Dendritic cell treated with granulocyte-macrophage colony-stimulating factor and Interleukin-4, amounts not matched to agents 40 ng/mL and 50 ng/mL, for 4 days (primary cell): ENCODE data around the gene ARHGAP25.
A peak's percentile ranks its signal among the peaks of the same experiment; 100 is the strongest.

Source experiments
- H3K27ac Mint-ChIP-seq: one replicate; pipeline ENCODE4 v1.8.0; 2022; ENCODE audit warnings: mild to moderate bottlenecking, mixed read lengths
- H3K27me3 Mint-ChIP-seq: one replicate; pipeline ENCODE4 v1.8.0; 2022; ENCODE audit warnings: mild to moderate bottlenecking, mixed read lengths
- H3K36me3 Mint-ChIP-seq: one replicate; pipeline ENCODE4 v1.8.0; 2022; ENCODE audit warnings: low read depth, mixed read lengths
- H3K4me1 Mint-ChIP-seq: one replicate; pipeline ENCODE4 v1.8.0; 2022; ENCODE audit warnings: low read depth, mixed read lengths
- H3K4me3 Mint-ChIP-seq: one replicate; pipeline ENCODE4 v1.8.0; 2022; ENCODE audit warnings: mild to moderate bottlenecking, moderate library complexity, mixed read lengths
- H3K9me3 Mint-ChIP-seq: one replicate; pipeline ENCODE4 v1.8.0; 2022; ENCODE audit warnings: mixed read lengths
- intact Hi-C: fragments of 100-400 bp; cut with micrococcal nuclease; formaldehyde crosslinking; loops from one replicate; pipeline ENCODE4 v1.15.0; 2022

Gene ARHGAP25

DNA sequence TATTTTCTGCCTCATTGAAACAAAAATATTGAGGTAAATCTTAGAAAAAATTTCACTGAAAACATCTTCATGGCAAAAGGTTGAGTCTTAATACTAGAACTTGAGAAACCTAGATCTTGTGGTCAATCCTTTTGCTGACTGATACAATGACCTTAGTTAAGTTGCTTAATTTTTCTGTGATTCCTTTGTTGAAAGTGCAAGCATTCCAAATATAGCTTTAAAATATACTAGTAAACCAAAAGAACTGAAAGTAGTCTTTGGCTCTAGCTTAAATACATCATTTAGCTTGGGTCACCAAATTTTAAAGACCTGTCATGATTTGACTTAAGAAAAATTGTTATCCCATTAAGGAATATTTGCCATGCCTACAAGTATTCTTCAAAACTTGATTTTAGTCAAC is 119.9 kb downstream of the ARHGAP25 start:
- no peaks in the 10 kb centered on the region for H3K27me3 Mint-ChIP-seq
- peaks cover 70% of the 10 kb centered on the region for H3K4me1 Mint-ChIP-seq
- no peaks in the 10 kb centered on the region for H3K9me3 Mint-ChIP-seq
- intact Hi-C loops: no loop called here
- H3K27ac Mint-ChIP-seq: peak overlapping the region; percentile 61
- no peaks in the 10 kb centered on the region for H3K36me3 Mint-ChIP-seq
- H3K4me3 Mint-ChIP-seq: no peak overlapping the region

GRCh38 chr2:68855550-68855949 is 120.9 kb downstream of the ARHGAP25 start:
- Mint-ChIP-seq H3K4me3 (no peak overlapping the region), H3K36me3 (no peaks in the 10 kb centered on the region), H3K4me1 (peaks cover 71% of the 10 kb centered on the region), H3K27ac (peak overlapping the region; percentile 61), H3K9me3 (no peaks in the 10 kb centered on the region), H3K27me3 (no peaks in the 10 kb centered on the region)
- intact Hi-C loops: loop anchor here (5.0 kb wide), 1 partner anchor 52 kb away; no protein-coding TSS in a partner anchor

DNA sequence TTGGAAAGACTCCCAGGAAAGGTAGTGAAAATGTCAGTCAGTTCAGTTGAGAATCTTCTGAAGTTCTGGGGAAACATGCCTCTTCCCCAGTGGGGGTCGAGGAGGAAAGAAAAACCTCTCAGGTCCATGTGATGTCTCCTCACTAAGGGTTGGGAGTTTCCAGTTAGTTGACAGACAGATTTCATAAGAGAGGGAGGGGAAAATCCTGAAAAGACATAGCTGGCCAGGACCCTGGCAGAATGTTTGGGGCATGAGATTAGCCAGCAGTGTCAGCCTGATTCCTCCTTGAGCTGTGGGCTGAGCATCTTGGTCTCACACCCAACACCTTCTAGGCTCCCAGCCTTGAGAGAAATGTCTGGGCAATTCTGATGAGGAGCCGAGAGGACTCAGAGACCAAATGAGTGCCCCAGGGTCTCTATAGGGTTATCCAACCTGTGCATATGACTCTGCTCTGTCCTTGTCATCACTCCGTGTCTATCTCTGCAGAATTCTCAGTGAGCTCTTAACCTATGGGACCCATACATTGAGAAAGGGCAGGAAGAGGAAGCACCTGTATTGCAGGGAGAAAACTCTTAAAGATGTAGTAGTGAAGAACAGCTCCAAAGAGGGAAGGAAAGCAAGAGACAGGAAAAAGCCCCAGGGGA is 122.7 kb downstream of the ARHGAP25 start:
- Mint-ChIP-seq H3K27ac (peak overlapping the region; percentile 89), H3K4me3 (no peak overlapping the region), H3K9me3 (no peaks in the 10 kb centered on the region), H3K4me1 (peaks cover 76% of the 10 kb centered on the region), H3K27me3 (no peaks in the 10 kb centered on the region), H3K36me3 (no peaks in the 10 kb centered on the region)
- intact Hi-C loops: loop anchor here (5.0 kb wide), 1 partner anchor 50 kb away; no protein-coding TSS in a partner anchor

- no peak overlapping the region for H3K4me3 Mint-ChIP-seq
- H3K4me1 Mint-ChIP-seq: peaks cover 76% of the 10 kb centered on the region
- peak overlapping the region; percentile 89 for H3K27ac Mint-ChIP-seq
- no peaks in the 10 kb centered on the region for H3K27me3 Mint-ChIP-seq
- H3K9me3 Mint-ChIP-seq: no peaks in the 10 kb centered on the region
- no peaks in the 10 kb centered on the region for H3K36me3 Mint-ChIP-seq
- intact Hi-C loops: loop anchor here (2.0 to 5.0 kb wide), 2 partner anchors 49 to 57 kb away; no protein-coding TSS in a partner anchor
Measured at GRCh38 chr2:68857855-68858456, 123.3 kb downstream of the ARHGAP25 start.

DNA sequence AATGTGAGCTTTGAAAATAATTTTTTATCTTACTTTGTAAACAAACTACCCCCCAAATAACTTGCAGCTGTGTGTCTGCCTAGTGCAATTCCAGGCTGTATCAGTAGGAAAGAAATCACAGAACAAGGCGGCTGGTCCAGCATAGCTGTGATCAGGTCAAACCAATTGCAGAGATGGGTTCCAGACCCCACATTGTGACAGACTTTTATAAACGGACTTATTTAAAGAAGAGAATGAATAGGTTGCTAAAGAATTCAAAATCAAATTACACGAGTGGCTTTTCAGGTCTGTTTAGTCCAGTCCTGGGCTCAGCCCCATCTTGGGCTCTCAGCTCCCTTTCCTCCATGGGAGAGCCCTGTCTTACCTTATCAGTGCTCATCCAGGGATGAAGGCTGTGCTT is 125.5 kb downstream of the ARHGAP25 start:
- no peaks in the 10 kb centered on the region for H3K27me3 Mint-ChIP-seq
- no peaks in the 10 kb centered on the region for H3K9me3 Mint-ChIP-seq
- peak overlapping the region; percentile 89 for H3K27ac Mint-ChIP-seq
- H3K4me1 Mint-ChIP-seq: peaks cover 76% of the 10 kb centered on the region
- intact Hi-C loops: no loop called here
- no peaks in the 10 kb centered on the region for H3K36me3 Mint-ChIP-seq
- no peak overlapping the region for H3K4me3 Mint-ChIP-seq

DNA sequence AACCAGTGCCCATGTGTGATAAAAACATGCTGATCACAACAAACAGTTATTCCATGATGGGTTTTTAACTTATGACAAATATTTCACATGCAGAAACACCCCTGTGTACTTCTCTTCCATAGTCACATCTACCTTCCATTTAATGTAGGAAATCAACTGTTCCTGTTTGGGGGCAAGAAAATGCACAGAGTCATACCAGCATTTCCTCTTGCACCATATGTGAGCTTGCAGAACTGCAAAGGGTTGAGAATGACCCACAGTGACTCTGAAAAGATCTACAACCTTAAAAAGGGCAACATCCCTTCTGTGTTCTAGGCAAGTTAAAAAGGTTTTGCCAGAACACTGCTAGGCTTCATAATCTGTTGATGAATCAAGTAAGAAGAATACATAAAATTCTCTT is 126.7 kb downstream of the ARHGAP25 start:
- H3K36me3 Mint-ChIP-seq: no peaks in the 10 kb centered on the region
- H3K27ac Mint-ChIP-seq: peak overlapping the region; percentile 89
- intact Hi-C loops: no loop called here
- no peak overlapping the region for H3K4me3 Mint-ChIP-seq
- no peaks in the 10 kb centered on the region for H3K9me3 Mint-ChIP-seq
- no peaks in the 10 kb centered on the region for H3K27me3 Mint-ChIP-seq
- H3K4me1 Mint-ChIP-seq: peaks cover 77% of the 10 kb centered on the region

GRCh38 chr2:68862889-68863288 is 128.3 kb downstream of the ARHGAP25 start:
- Mint-ChIP-seq H3K27me3 (no peaks in the 10 kb centered on the region), H3K27ac (no peak overlapping the region), H3K9me3 (no peaks in the 10 kb centered on the region), H3K36me3 (no peaks in the 10 kb centered on the region), H3K4me1 (peaks cover 69% of the 10 kb centered on the region), H3K4me3 (no peak overlapping the region)
- intact Hi-C loops: no loop called here

DNA sequence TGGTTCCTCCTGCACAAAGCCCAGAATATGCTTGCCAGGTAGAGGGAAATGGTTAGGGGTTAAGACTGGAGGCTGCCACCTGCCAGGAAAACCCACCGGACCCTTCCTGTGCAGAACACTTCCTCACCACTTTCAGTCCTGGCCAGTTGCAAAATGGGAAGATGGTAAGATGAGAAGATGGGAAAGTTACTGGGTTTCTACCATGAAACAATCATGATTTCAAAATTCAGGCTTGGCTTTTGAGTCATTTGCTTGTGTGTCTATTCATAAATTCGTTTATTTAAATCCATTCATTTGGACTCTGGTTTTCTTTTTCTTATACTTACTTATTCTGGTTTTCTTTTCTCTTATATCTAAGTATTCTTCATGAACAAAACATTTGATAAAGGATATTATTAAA is 129.4 kb downstream of the ARHGAP25 start:
- H3K36me3 Mint-ChIP-seq: no peaks in the 10 kb centered on the region
- peak overlapping the region; percentile 22 for H3K27ac Mint-ChIP-seq
- H3K4me1 Mint-ChIP-seq: peaks cover 58% of the 10 kb centered on the region
- no peaks in the 10 kb centered on the region for H3K27me3 Mint-ChIP-seq
- no peak overlapping the region for H3K4me3 Mint-ChIP-seq
- no peaks in the 10 kb centered on the region for H3K9me3 Mint-ChIP-seq
- intact Hi-C loops: no loop called here

GRCh38 chr2:68865108-68865507 is 130.5 kb downstream of the ARHGAP25 start:
- no peak overlapping the region for H3K4me3 Mint-ChIP-seq
- peaks cover 47% of the 10 kb centered on the region for H3K4me1 Mint-ChIP-seq
- H3K36me3 Mint-ChIP-seq: no peaks in the 10 kb centered on the region
- H3K27ac Mint-ChIP-seq: peak overlapping the region; percentile 22
- H3K9me3 Mint-ChIP-seq: no peaks in the 10 kb centered on the region
- no peaks in the 10 kb centered on the region for H3K27me3 Mint-ChIP-seq
- intact Hi-C loops: loop anchor here (5.0 kb wide), 1 partner anchor 37 kb away; no protein-coding TSS in a partner anchor

GRCh38 chr2:68870215-68870614 is 135.6 kb downstream of the ARHGAP25 start:
- Mint-ChIP-seq H3K27ac (peak overlapping the region; percentile 39), H3K4me3 (no peak overlapping the region)
- intact Hi-C loops: no loop called here

DNA sequence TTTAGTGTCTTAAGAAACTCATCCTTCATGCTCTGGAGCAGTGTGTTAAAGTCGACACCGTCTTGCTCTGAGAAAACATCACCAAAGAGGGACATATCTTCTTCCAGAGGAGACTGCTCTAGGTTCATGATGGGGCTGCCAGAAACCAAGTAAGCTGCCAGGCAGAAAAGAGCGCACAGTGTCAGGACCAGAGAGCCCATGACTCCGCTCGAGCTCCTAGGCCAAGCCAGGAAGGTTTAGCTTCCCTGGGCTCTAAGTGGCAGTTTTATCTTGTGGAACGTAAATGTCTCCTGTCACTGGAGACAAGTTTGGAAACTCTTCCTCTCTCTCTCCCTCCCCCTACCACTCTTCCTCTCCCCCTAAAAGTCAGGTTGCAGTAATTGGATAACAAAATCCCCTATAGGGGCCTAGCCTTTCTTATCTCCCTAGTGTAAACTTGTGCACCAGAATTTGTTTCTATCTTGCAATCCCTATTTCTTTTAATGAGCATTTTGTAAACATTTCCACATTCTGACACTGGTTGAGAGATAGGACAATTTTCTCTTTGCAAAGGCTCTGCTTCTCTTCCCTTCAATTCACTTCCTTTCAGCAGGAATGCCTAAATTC is 136.7 kb downstream of the ARHGAP25 start, which contains the start of gene BMP10:
Gene BMP10, minus strand, starts transcription at position 239 of the 606 bp plus-strand sequence. Its CDS starts 39 bp downstream, at position 200.
- Mint-ChIP-seq H3K27ac (peak within 1 kb of the TSS; percentile 39), H3K9me3 (no peaks in the 10 kb centered on the region), H3K4me1 (peaks cover 7% of the 10 kb centered on the region), H3K36me3 (no peaks in the 10 kb centered on the region), H3K27me3 (no peaks in the 10 kb centered on the region), H3K4me3 (no peak within 1 kb of the TSS)
- intact Hi-C loops: no loop called here

More at GRCh38 chr2:68870215-68870614, 135.6 kb downstream of the ARHGAP25 start:
- peaks cover 15% of the 10 kb centered on the region for H3K4me1 Mint-ChIP-seq
- no peaks in the 10 kb centered on the region for H3K27me3 Mint-ChIP-seq
- no peaks in the 10 kb centered on the region for H3K36me3 Mint-ChIP-seq
- H3K9me3 Mint-ChIP-seq: no peaks in the 10 kb centered on the region
